Ishikawa (cell line): ENCODE data around the gene LNP1.

Experiments used
- CEBPB ChIP-seq: IDR thresholded peaks from 2 replicates; pipeline ENCODE4 v1.6.1; 2012
- CREB1 ChIP-seq: IDR thresholded peaks from 2 replicates; pipeline ENCODE4 v1.6.1; 2012; ENCODE audit warnings: low read depth
- EGR1 ChIP-seq: IDR thresholded peaks from 2 replicates; pipeline ENCODE4 v1.6.1; 2012
- EP300 ChIP-seq: IDR thresholded peaks from 2 replicates; pipeline ENCODE4 v1.6.1; 2012; ENCODE audit warnings: borderline replicate concordance
- FOXM1 ChIP-seq: IDR thresholded peaks from 2 replicates; pipeline ENCODE4 v1.6.1; 2012; ENCODE audit warnings: low read depth, borderline replicate concordance
- MAX ChIP-seq: IDR thresholded peaks from 2 replicates; pipeline ENCODE4 v1.6.1; 2012
- NFIC ChIP-seq: IDR thresholded peaks from 2 replicates; pipeline ENCODE4 v1.6.1; 2012
- RAD21 ChIP-seq: IDR thresholded peaks from 2 replicates; pipeline ENCODE4 v1.6.1; 2012; ENCODE audit warnings: low read depth
- REST ChIP-seq: IDR thresholded peaks from 2 replicates; pipeline ENCODE4 v1.6.1; 2012; ENCODE audit warnings: low read depth, mild to moderate bottlenecking
- TAF1 ChIP-seq: IDR thresholded peaks from 2 replicates; pipeline ENCODE4 v1.6.1; 2012; ENCODE audit warnings: low read depth, mild to moderate bottlenecking
- TCF12 ChIP-seq: IDR thresholded peaks from 2 replicates; pipeline ENCODE4 v1.6.1; 2012; ENCODE audit warnings: low read depth
- TEAD4 ChIP-seq: IDR thresholded peaks from 2 replicates; pipeline ENCODE4 v1.6.1; 2012
- USF1 ChIP-seq: IDR thresholded peaks from 2 replicates; pipeline ENCODE4 v1.6.1; 2012
- YY1 ChIP-seq: IDR thresholded peaks from 2 replicates; pipeline ENCODE4 v1.6.1; 2012; ENCODE audit warnings: low read depth
- ZBTB7A ChIP-seq: IDR thresholded peaks from 2 replicates; pipeline ENCODE4 v1.6.1; 2012; ENCODE audit warnings: low read depth

The LNP1 gene

GRCh38 chr3:100358413-100358812, 42.9 kb upstream of the LNP1 start:
- TF ChIP-seq EGR1 (no peak), YY1 (no peak), CEBPB (no peak), FOXM1 (no peak), USF1 (no peak), CREB1 (no peak), RAD21 (no peak), TEAD4 (no peak), TAF1 (no peak), EP300 (no peak), REST (no peak), MAX (no peak)

- TF ChIP-seq CEBPB (no peak), NFIC (no peak), FOXM1 (no peak), CREB1 (no peak), YY1 (no peak), MAX (no peak), EGR1 (no peak)
Measured at GRCh38 chr3:100359035-100359434, 42.3 kb upstream of the LNP1 start.

GRCh38 chr3:100360757-100361496, 40.4 kb upstream of the LNP1 start:
- TF ChIP-seq NFIC = no peak
- no peak for TF ChIP-seq EGR1
- no peak for TF ChIP-seq CREB1
- TF ChIP-seq MAX = no peak
- TF ChIP-seq TEAD4 = no peak
- no peak for TF ChIP-seq EP300
- no peak for TF ChIP-seq RAD21
- no peak for TF ChIP-seq REST
- no peak for TF ChIP-seq TAF1
- TF ChIP-seq TCF12 = no peak
- no peak for TF ChIP-seq ZBTB7A
- no peak for TF ChIP-seq YY1
- TF ChIP-seq CEBPB = no peak
- no peak for TF ChIP-seq USF1

- no peak for TF ChIP-seq TCF12
- TF ChIP-seq NFIC = no peak
- TF ChIP-seq FOXM1 = no peak
- no peak for TF ChIP-seq TEAD4
- no peak for TF ChIP-seq EP300
- no peak for TF ChIP-seq MAX
- TF ChIP-seq CEBPB = no peak
- TF ChIP-seq EGR1 = no peak
- TF ChIP-seq USF1 = no peak
- TF ChIP-seq TAF1 = no peak
- no peak for TF ChIP-seq RAD21
- no peak for TF ChIP-seq CREB1
- TF ChIP-seq ZBTB7A = no peak
- TF ChIP-seq REST = no peak
- TF ChIP-seq YY1 = no peak
Measured at GRCh38 chr3:100361897-100362296, 39.4 kb upstream of the LNP1 start.
